ENCODE data around the gene TACR2. TPM values are rescaled to one million over a fixed set of nuclear protein-coding genes. Genes with fewer than 3 reads are reported as not detected.

TACR2 gene
- total RNA-seq, 4 donors from 2014 or later: 0.65 to 4.5 (median 1.3) TPM

GRCh38 chr10:69409968-69410367, 6.8 kb downstream of the TACR2 start:
- TF ChIP-seq, protein P1, sequence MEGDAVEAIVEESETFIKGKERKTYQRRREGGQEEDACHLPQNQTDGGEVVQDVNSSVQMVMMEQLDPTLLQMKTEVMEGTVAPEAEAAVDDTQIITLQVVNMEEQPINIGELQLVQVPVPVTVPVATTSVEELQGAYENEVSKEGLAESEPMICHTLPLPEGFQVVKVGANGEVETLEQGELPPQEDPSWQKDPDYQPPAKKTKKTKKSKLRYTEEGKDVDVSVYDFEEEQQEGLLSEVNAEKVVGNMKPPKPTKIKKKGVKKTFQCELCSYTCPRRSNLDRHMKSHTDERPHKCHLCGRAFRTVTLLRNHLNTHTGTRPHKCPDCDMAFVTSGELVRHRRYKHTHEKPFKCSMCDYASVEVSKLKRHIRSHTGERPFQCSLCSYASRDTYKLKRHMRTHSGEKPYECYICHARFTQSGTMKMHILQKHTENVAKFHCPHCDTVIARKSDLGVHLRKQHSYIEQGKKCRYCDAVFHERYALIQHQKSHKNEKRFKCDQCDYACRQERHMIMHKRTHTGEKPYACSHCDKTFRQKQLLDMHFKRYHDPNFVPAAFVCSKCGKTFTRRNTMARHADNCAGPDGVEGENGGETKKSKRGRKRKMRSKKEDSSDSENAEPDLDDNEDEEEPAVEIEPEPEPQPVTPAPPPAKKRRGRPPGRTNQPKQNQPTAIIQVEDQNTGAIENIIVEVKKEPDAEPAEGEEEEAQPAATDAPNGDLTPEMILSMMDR (IDR thresholded peaks at IDR 0.05; ENCODE audit: low read depth): no peak

DNA sequence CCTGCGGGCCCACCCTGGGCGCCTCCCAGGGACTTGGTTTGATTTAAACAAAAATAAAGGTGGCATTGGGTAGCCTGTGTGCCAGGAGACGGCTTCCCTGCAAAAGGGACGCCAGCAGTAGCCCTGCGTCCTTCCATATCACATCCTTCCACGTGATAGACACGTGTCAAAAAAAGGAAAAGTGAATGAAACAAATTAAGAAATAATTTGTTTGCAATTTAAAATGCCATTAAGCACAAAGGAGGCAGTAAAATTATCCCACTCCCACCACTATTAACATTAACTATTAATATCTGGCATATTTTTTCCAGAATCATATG, 7.6 kb downstream of the TACR2 start:
- TF ChIP-seq, protein P1 (IDR thresholded peaks at IDR 0.05; ENCODE audit: low read depth): no peak

DNA sequence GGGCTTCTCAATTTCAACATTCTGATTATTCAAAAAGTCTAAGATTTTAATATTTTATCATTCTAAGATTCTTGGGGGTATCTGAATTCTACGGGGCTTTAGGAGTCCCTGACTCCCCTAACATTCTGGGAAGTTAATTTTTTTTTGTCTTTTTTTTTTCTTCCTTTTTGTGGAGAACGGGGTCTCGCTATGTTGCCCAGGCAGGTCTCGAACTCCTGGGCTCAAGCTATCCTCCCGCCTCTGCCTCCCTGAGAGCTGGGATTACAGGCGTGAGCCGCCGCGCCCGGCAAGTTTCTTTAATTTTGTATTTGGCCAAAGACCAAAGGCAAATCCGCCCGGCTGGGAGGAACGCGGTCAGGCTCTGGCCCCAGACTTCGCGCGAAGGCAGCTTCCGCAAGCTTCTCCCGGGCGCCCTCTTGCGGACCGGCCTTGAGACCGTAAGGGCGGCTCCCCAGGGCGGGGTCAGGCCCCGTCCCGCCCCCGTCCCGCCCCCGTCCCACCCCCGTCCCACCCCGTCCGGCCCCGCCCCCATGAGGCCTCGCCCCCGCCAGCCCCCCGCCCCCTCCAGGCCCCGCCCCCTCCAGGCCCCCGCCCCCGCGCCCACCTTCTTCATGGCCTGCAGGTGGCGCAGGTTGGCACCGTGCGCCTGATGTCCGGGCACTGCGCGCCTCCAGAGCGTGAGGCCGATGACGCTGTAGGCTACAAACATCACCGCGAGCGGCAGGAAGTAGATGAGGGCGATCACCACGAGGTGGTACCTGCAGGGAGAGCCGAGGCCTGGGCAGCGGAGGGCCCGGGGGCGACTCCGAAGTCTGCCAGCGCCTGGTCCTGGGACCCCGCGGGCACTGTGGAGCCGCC, 8.2 kb downstream of the TACR2 start:
- TF ChIP-seq, protein P1 (IDR thresholded peaks at IDR 0.05; ENCODE audit: low read depth): no peak

GRCh38 chr10:69407621-69408301, 9.0 kb downstream of the TACR2 start:
- TF ChIP-seq, protein P1 (IDR thresholded peaks at IDR 0.05; ENCODE audit: low read depth): no peak

GRCh38 chr10:69406816-69407580, 9.7 kb downstream of the TACR2 start:
- TF ChIP-seq, protein P1 (IDR thresholded peaks at IDR 0.05; ENCODE audit: low read depth): no peak

DNA sequence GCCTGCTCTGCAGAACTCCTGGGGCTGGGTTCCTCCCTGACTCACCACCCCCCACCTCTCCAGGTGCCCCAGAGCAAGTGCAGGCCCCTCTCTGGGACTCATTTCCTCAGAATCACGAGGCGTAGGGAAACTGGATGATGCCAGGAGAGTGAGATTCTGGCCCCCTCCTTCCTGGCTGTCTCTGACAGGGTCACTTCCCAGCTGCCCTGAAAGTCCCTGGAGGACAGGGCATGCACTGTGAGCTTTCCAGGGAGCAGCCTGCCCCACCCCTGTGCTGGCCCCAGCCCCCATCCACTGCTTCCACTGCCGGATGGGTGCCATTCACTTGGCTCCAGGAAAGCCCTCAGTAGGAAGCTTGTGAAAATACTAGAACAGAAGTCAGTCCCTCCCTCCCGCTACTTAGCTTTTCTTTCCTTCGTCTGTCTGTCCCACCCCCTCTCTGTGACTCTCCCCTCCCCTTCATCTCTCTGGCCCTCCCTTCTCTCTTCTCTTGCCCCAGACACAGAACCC, 10.4 kb downstream of the TACR2 start:
- TF ChIP-seq, protein P1 (IDR thresholded peaks at IDR 0.05; ENCODE audit: low read depth): no peak

DNA sequence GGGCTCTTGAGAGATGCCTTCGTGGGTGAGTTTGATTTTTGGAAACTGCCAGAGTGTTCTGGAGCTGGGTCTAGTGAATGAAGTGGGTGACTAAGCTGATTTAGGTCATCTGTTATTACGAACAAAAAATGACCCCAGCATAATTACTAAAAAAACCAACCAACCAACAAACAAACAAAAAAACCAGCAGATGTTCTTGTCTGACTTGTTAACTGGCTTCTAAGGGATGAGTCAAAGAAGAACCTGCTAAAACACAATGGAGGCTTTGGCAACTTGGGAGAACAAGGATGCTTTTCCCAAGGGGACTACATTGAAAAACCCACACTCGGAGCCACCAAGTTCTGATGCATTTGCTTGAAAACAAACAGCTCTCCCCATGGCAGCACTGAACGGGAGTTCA, 11.5 kb downstream of the TACR2 start:
- TF ChIP-seq, protein P1 (IDR thresholded peaks at IDR 0.05; ENCODE audit: low read depth): no peak

All from subcutaneous adipose tissue (tissue), 4 donors.